T47D (cell line): ENCODE measurements around the gene LFNG.
"Not testable (repeated sequence)": the region's sequence is repeated elsewhere in the genome, so short reads cannot be mapped to it uniquely, and the experiment has no call there.

ENCODE experiments used
- DNase-seq, 2 experiments: peaks; one replicate each; pipeline versions ENCODE4 v3.0.0 to v3.0.0-alpha.2; 2011 to 2012; ENCODE audit warnings: low read depth in 1 of 2, low spot score in 1 of 2
- JUND ChIP-seq: IDR thresholded peaks from 2 replicates; pipeline ENCODE4 v1.6.1; 2012; ENCODE audit warnings: low read depth
- in situ Hi-C: cut with HindIII; loops from 2 replicates; pipeline ENCODE4 v1.10.0; 2016; ENCODE audit warnings: low sequenced_read_pairs, low pct_unique_long_range_greater_than_20kb

The LFNG gene

DNA sequence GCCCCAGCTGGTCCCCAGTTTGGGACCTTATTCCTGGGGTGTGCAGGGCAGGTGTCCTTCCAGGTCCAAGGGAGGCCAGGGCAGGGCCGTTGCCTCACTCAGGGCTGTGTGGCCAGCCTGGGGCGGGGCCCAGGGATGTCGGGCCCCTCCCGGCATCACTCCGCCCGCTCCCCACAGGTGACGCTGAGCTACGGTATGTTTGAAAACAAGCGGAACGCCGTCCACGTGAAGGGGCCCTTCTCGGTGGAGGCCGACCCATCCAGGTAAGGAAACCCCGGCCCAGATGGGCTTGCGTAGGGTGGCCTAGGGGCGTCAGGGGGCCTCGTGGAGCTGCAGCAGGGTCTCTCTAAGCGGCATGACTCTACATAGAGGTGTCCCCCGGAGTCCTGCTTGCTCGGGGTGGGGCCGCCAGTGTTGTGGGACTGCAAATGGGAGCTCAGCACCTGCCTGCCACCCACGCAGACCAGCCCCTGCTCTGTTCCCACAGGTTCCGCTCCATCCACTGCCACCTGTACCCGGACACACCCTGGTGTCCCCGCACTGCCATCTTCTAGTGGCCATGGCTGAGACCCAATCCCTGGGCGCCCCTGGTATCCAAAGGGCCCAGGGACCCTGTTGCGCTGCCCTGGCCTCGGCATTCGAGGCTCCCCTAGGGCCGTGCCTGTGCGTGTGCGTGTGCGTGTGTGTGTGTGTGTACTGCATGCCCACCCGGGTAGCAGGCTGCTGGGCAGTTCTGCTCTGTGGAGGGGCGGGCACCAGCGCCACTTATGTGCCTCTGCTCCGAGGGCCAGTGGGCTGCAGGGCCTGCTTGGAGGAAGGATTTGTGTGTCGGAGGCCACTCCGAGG is 7.3 kb downstream of the LFNG start:
- no peak for DNase-seq
- no peak for TF ChIP-seq JUND
- in situ Hi-C loops = no loop called here

DNA sequence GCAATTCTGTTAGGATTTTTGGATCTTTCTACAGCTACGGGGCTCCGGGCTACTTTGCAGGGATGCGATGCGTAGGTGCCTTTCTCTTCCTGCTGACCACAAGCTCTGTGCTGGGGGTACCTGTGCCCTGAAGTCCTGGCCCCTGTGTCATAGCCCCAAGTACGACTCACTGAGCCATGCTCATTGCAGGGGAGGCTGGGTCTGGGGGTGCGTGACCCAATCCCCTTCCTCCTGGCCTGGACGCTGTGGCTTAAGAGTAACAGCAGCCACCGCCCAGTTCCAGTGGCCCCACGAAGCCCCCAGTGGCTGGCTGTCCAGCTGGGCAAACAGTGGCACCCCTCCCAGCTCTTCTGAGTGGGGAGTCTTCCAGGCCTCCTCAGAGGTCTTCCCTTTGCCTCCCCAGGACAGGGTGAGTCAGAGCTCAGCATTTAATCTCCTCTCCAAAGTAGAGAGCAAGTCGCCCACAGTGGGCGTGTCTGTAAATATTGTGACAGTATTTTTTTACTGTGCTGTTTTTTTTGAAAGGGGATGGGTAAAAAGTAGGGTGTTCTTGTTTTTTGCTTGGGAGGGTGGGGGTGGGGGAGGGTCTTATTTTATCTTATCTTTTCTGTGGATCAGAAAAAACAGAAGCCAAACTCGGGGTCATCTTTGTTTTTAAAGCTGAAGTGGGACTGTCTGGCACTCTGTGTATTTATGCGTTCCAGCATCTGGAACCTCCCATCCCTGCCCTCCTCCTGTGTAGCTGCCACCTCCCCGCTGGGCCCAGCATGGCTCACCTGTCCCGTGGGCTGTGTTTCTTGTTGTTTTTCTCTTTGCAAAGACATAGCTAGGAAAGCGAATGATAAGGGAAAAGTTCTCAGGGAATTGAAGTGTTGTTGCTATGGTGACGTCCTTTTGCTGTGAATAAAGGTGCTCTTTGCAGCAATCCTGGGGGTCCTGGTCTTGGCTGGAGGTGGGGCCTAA is 8.2 kb downstream of the LFNG start:
- peak in 1 of 2 experiments; percentile 47 for DNase-seq
- no peak for TF ChIP-seq JUND
- in situ Hi-C loops = no loop called here

DNA sequence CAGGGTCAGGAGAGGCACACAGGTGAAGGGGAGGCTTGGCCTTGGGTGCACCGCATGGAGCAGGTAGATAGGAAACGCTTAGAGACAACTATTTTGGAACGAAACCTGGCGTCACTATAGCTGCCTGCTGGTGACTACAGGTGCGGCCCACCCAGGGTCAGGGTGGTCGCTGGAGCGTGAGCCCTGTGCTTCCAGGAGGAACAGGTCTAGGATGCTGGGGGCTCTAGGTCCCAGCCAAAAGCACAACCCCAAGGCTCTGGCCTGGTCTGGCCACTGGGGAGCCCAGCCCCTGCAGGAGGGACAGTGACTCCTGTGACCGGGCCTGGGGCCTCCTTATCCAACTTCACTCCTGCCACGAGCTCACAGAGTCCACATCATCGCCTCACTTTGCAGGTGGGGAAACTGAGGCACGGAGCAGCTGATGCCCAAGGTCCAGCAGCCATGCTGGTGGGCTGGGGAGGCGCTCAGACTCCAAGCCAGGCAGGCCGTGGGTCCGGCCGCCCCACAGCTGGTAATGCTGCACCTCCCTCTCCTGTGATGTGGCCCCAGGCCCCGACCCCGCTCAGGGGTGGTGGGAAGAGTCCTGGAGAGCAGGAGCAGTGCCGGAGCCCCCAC is 9.0 kb downstream of the LFNG start:
- no peak for DNase-seq

DNA sequence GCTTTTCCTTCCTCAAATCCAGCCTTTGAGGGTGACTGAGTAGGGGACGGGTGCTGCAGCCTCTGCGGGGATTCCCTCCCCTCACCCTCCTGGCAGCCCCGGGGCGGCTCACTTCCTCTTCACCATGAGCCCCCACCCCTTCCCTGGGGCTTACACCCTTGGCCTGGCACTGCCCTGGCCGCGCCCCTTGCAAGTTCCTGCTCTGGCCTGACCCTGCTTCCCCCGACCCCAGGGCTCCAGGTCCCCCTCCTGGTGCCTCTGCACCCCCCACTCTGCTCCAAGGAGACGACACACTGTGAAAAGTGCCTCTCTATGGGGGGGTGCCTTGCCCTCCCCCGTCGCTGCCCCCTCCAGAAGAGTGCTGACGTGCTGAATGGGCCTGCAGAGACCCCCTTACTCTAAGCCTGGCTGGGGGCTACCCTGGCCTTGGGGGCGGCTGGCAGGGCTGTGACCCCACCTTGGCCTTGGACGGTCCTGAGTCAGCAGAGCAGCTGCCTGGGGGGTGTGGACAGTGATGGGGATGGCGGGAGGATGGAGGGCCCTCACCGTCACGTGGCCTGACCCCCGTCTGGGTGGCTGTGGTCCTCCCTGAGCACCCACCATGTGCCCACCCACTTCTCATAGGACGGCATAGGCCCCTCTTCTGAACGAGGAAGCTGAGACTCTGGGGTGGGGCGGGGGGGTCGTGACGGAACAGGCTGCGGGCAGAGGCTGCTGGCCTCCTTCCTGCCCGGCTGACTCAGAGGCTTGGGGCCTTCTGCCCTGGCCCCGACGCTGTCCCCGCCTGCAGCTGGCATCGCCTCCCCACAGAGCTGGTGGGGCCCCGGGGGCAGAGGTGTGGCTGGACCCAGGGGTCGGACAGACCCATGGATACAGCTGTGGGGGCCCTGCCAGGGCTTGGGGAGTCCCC is 9.8 kb downstream of the LFNG start:
- in situ Hi-C loops = no loop called here

More for the DNA sequence above, 9.0 kb downstream of the LFNG start:
- TF ChIP-seq JUND = no peak
- in situ Hi-C loops = no loop called here

DNA sequence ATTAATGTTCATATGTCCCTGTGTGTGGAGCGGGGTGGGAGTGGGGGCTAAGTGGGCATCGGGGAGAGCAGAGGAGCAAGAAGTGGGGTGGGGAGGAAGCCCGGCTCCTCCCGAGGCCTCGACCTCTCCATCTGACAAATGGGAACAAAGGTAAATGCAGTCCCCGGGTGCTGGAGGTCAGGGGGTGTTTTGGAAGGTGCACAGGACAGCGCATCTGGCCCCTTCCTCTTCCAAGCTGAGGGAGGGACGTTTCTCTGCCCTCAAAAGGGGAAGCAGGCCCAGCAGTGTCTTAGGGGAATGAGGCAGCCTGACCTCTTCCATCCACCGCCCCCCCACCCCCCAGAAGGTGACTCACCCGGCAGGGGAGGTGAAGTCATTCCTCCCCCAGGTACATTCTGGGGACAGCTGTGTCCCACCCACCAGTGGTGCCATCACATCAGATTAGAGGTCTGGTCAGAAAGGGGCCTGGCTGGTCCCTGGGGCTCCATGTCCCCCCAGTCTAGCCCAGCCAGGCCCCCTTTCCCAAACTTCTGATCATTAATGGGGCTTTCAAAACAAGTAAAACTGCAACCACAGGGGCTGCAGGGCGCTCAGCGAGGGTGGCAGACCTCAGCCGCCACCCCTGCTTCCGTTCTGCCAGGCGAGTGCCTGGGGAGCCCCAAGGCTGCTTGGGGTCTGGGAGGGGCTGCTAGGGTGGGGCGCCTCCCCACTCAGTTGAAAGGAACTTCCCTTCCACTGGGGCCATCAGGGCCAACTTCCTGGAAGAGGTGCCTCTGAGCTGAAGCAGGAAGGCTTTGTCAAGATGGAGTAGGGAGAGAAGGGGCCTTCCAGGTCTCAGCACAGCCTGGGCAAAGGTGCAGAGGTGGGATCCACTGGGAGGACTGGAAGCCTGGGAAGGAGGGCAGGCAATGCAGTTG is 10.8 kb downstream of the LFNG start:
- no peak for TF ChIP-seq JUND
- DNase-seq = no peak
- in situ Hi-C loops = no loop called here

More for the DNA sequence above, 9.8 kb downstream of the LFNG start:
- DNase-seq = no peak
- no peak for TF ChIP-seq JUND

DNA sequence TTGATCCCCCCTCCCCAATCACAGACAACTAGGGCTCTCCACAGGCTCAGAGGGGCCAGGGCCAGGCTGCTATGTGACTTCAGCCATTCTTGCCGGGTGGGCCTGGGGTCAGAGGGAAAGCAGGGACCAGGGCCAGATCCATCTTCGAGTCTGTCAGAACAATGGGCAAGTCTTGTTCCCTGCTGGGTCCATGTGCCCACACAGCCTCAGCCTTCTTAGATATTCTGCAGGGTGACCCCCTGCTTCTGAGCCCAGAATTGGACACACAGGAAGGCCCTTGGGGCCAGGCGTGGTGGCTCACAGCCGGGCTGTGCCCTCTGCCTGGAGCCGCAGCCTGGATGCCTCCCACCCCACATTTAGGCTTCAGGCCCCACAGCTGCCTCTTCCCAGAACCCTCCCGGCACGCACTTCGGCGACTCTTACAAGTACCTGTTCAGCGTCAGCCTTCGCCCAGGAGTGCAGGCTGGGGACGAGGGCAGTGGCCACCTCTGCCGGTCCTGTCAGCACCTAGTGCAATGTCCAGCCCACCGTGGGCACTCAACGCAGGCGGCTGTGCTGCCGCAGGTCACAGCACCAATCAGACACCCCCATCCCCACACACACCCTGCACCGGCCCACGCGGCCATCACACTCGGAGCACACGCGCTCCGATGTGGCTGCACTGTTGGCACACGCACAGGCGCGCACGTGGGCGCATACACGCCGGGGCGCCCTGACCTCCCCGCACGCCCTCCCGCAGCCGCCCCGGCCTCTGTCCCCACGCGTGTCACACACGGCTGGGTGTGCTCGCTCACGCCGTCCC is 11.6 kb downstream of the LFNG start:
- in situ Hi-C loops, DNase-seq: not testable (repeated sequence)

DNA sequence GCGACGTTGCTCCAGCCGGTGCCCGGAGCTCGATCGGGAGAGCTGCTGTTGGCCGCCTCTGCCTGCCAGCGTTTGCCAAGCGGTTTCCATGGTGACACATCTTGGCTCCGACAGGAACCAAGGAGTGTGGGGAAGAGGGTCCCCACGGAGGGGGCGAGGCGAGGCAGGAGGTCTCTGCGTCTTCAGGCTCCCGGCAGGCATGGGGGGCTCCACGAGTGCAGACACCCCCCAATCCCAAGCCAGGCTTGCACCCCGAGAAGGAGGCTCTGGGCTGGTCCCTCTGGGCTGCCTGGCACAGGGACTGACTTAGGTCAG is 12.2 kb downstream of the LFNG start:
- in situ Hi-C loops, DNase-seq: not testable (repeated sequence)

DNA sequence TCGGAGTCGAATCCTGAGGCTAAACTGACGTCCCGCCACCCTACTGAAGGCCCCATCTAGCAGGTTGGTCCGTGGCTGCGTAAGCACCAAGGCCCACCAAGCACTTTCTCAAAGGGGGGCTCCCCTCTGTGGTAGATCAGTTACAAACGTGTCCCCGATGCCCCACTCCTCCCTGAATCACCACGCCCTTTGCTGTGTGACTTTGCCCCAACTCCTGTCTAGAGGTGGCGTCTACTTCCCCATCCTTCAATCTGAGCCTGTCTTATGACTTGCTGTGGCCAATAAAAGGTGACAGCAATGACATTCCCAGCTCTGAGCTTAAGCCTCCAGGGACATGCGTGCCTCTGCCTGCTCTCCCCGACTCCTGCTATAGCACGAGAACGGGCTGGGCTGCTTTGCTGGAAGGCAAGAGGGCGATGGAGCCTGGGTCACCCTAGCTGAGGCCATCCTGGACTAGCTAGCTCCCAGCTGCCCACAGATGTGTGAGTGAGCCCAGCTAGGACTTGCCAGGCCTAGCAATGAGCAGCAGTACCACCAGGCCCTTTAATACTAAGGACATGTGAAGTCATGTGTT is 12.7 kb downstream of the LFNG start:
- in situ Hi-C loops, DNase-seq: not testable (repeated sequence)

DNA sequence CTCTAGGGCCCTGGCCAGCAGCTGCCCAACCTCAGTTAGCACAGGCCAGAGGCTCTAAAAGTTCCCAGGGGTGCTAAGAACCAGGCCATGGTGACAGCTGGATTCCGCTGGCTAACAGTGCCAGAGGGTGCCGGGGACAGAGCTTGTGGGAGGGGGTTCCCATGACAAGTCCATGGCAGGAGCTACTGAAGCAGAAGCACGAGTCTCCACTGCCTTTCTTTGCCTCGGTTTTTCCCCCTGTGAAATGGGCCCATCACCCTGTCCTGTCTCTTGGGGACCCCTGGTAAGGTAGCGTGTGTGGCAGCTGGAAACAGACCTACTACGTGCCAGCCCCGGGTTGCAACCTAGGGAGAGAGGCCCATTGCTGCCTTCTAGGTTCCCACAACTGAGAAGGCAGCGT is 13.2 kb downstream of the LFNG start:
- DNase-seq, in situ Hi-C loops: not testable (repeated sequence)

DNA sequence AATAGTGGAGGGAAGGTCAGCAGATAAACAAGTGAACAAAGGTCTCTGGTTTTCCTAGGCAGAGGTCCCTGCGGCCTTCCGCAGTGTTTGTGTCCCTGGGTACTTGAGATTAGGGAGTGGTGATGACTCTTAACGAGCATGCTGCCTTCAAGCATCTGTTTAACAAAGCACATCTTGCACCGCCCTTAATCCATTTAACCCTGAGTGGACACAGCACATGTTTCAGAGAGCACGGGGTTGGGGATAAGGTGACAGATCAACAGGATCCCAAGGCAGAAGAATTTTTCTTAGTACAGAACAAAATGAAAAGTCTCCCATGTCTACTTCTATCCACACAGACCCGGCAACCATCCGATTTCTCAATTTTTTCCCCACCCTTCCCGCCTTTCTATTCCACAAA is 14.0 kb downstream of the LFNG start:
- in situ Hi-C loops, DNase-seq: not testable (repeated sequence)

DNA sequence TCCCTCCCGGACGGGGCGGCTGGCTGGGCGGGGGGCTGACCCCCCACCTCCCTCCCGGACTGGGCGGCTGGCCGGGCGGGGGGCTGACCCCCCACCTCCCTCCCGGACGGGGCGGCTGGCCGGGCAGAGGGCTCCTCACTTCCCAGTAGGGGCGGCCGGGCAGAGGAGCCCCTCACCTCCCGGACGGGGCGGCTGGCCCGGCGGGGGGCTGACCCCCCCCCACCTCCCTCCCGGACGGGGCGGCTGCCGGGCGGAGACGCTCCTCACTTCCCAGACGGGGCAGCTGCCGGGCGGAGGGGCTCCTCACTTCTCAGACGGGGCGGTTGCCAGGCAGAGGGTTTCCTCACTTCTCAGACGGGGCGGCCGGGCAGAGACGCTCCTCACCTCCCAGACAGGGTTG is 14.6 kb downstream of the LFNG start:
- in situ Hi-C loops = not testable (repeated sequence)

DNA sequence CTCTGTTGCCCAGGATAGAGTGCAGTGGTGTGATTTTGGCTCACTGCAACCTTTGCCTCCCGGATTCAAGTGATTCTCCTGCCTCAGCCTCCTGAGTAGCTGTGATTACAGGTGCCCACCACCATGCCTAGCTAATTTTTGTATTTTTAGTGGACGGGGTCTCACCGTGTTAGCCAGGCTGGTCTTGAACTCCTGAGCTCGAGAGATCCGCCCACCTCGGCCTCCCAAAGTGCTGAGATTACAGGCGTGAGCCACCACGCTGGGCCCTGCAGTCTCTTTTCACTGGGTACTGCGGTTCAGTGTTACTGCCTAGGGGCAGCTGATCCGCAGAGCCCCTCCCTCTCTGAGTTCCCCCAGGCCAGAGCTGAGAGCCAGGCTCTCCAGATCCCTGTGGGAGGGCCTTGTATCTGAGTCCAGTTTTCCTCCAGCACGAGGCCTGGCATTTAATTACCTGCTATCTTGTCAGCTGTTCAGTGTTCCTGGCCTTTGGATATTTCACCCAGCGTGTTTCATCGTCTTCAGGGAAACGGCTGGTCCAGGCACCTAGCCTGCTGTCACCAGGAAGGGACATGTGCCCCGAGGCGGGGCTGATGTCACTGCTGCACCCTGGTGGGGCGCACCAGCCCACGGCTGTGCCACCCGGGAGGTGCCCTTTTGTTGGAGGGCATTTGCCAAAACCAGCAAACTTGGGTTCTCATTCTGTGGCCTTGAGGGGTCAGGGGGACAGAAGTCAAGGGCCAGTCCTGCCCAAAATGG is 16.5 kb downstream of the LFNG start:
- DNase-seq, in situ Hi-C loops: not testable (repeated sequence)

More for the DNA sequence above, 14.6 kb downstream of the LFNG start:
- not testable (repeated sequence) for DNase-seq
